NCI-H2081 treated with DMSO at 0.1 percent for 48 hours (cell line): Measurements from ENCODE around the gene TBC1D22A.

ENCODE experiments used
- DNase-seq: peaks from one replicate; lab custom pipeline; 2025; lab: John Stamatoyannopoulos, UW

TBC1D22A gene

GRCh38 chr22:47083379-47083986 lies 321.0 kb downstream of the TBC1D22A start:
- DNase-seq = no peak

GRCh38 chr22:47084226-47084625 lies 321.8 kb downstream of the TBC1D22A start:
- no peak for DNase-seq

GRCh38 chr22:47086596-47087248 lies 324.3 kb downstream of the TBC1D22A start:
- no peak for DNase-seq

- DNase-seq = no peak
Observed at GRCh38 chr22:47088480-47089158, 326.2 kb downstream of the TBC1D22A start.

GRCh38 chr22:47089374-47089773 lies 326.9 kb downstream of the TBC1D22A start:
- no peak for DNase-seq

GRCh38 chr22:47089796-47090460 lies 327.5 kb downstream of the TBC1D22A start:
- no peak for DNase-seq

- DNase-seq = no peak
Observed at GRCh38 chr22:47090591-47091245, 328.3 kb downstream of the TBC1D22A start.

GRCh38 chr22:47091246-47091651 lies 328.8 kb downstream of the TBC1D22A start:
- DNase-seq = no peak

- DNase-seq = no peak
Observed at GRCh38 chr22:47091921-47092700, 329.7 kb downstream of the TBC1D22A start.

GRCh38 chr22:47092896-47093311 lies 330.5 kb downstream of the TBC1D22A start:
- no peak for DNase-seq

- no peak for DNase-seq
Observed at GRCh38 chr22:47093720-47094119, 331.3 kb downstream of the TBC1D22A start.

- no peak for DNase-seq
Observed at GRCh38 chr22:47094861-47095330, 332.4 kb downstream of the TBC1D22A start.

GRCh38 chr22:47095395-47096122 lies 333.1 kb downstream of the TBC1D22A start:
- DNase-seq = no peak

- DNase-seq = no peak
Observed at GRCh38 chr22:47098121-47098520, 335.7 kb downstream of the TBC1D22A start.

GRCh38 chr22:47098554-47098953 lies 336.1 kb downstream of the TBC1D22A start:
- no peak for DNase-seq

- no peak for DNase-seq
Observed at GRCh38 chr22:47100019-47100418, 337.6 kb downstream of the TBC1D22A start.

GRCh38 chr22:47100646-47101200 lies 338.3 kb downstream of the TBC1D22A start:
- no peak for DNase-seq

GRCh38 chr22:47101321-47101885 lies 339.0 kb downstream of the TBC1D22A start:
- no peak for DNase-seq

- DNase-seq = no peak
Observed at GRCh38 chr22:47102081-47102480, 339.6 kb downstream of the TBC1D22A start.

GRCh38 chr22:47102648-47103047 lies 340.2 kb downstream of the TBC1D22A start:
- no peak for DNase-seq
